K562 (cell line): Measurements from ENCODE around the gene CLSTN2. TPM values are rescaled to one million over a fixed set of nuclear protein-coding genes. Genes with fewer than 3 reads are reported as not detected.

Experiments
- ATAC-seq: fragments of 200-7000 bp; cut with Tn5 transposase; 3 replicates; pipeline ENCODE4 v1.9.1; 2020; ENCODE audit warnings: moderate library complexity
- BruUV-seq: library from RNA; stranded (reverse); fragments of 400-500 nt; replicated peaks from 2 replicates; lab custom pipeline; 2021; lab: Mats Ljungman, UMichigan
- CTCF ChIA-PET: fragments of 300-600 bp; formaldehyde crosslinking; extraction: SDS; loops from one replicate; lab custom pipeline; 2021; ENCODE audit warnings: low intra/inter-chr PET ratio; lab: Yijun Ruan, JAX
- POLR2A ChIA-PET: fragments of 300-600, 350-650 bp; sonication (Branson Sonifier 250); formaldehyde crosslinking; extraction: SDS; loops from one replicate; lab custom pipeline; 2021; ENCODE audit warnings: antibody characterized with exemption, inconsistent platforms; lab: Yijun Ruan, JAX
- DNase-seq, 4 experiments: peaks; one replicate each; pipeline versions ENCODE4 v3.0.0 to v3.0.0-alpha.2; 2011 to 2018; ENCODE audit warnings: low spot score in 3 of 4, mixed read lengths in 3 of 4; ENCODE audit errors: extremely low read depth in 1 of 4
- FAIRE-seq: peaks from 2 replicates; lab custom pipeline; 2011; peaks lifted over from hg19 to GRCh38; lab: Jason Lieb, UNC
- H2AFZ ChIP-seq: 2 replicates; pipeline ENCODE4 v1.6.0; 2011; ENCODE audit warnings: low read depth, low read length, control low read depth, inconsistent platforms
- H3K27ac ChIP-seq: fragments of 200-600 bp; 3 replicates; pipeline ENCODE4 v1.8.0; 2011; ENCODE audit warnings: low read depth, mild to moderate bottlenecking, control low read depth, inconsistent platforms, low read length, moderate library complexity, mixed read lengths; ENCODE audit errors: extremely low read depth
- H3K27me3 ChIP-seq, 2 experiments: fragments of 300-600 bp in 1 of 2; 2 replicates in 1 of 2; 3 replicates in 1 of 2; pipeline versions ENCODE4 v1.6.0 to v1.8.0; 2011; ENCODE audit warnings: inconsistent platforms in 2 of 2, low read length in 2 of 2, mild to moderate bottlenecking in 1 of 2, mixed read lengths in 1 of 2, moderate library complexity in 1 of 2; ENCODE audit not compliant: control insufficient read depth in 2 of 2, insufficient read depth in 2 of 2
- H3K36me3 ChIP-seq: fragments of 300-600 bp; 3 replicates; pipeline ENCODE4 v1.8.0; 2011; ENCODE audit warnings: mild to moderate bottlenecking, low read length, inconsistent platforms; ENCODE audit not compliant: control insufficient read depth, insufficient read depth
- H3K4me1 ChIP-seq, 2 experiments: fragments of 200-600 bp in 1 of 2; replicated peaks in 1 of 2; 2 replicates in 1 of 2; 3 replicates in 1 of 2; pipeline versions ENCODE4 v1.5.1 to v1.8.0; 2011; ENCODE audit warnings: inconsistent platforms in 2 of 2, low read length in 2 of 2, mild to moderate bottlenecking in 1 of 2, mixed read lengths in 1 of 2, moderate library complexity in 1 of 2; ENCODE audit not compliant: control insufficient read depth in 2 of 2, insufficient read depth in 2 of 2
- H3K4me2 ChIP-seq: 2 replicates; pipeline ENCODE4 v1.6.1; 2011; ENCODE audit warnings: low read length, control low read depth, inconsistent platforms, mixed read lengths; ENCODE audit not compliant: insufficient read depth
- H3K4me3 ChIP-seq: fragments of 200-600 bp; sonication (generic), shearing (Covaris generic); 2 replicates; pipeline ENCODE4 v1.5.1; 2016; ENCODE audit warnings: control low read depth, inconsistent platforms
- H3K79me2 ChIP-seq: fragments of 200-600 bp; 3 replicates; pipeline ENCODE4 v1.8.0; 2011; ENCODE audit warnings: low read length, inconsistent platforms; ENCODE audit not compliant: control insufficient read depth, insufficient read depth
- H3K9ac ChIP-seq, 2 experiments: 2 replicates each; pipeline versions ENCODE4 v1.6.0 to v1.6.1; 2011; ENCODE audit warnings: low read depth in 2 of 2, low read length in 2 of 2, control low read depth in 1 of 2, inconsistent platforms in 1 of 2, mild to moderate bottlenecking in 1 of 2, mixed read lengths in 1 of 2; ENCODE audit not compliant: insufficient read depth in 1 of 2
- H3K9me1 ChIP-seq: one replicate; pipeline ENCODE4 v1.6.0; 2011; ENCODE audit warnings: inconsistent platforms, mild to moderate bottlenecking, low read length, moderate library complexity; ENCODE audit not compliant: control insufficient read depth, insufficient read depth
- H3K9me3 ChIP-seq: replicated peaks from 2 replicates; pipeline ENCODE4 v1.5.1; 2011; ENCODE audit warnings: low read depth, low read length, inconsistent platforms; ENCODE audit not compliant: control insufficient read depth, insufficient read depth
- H4K20me1 ChIP-seq: replicated peaks from 2 replicates; pipeline ENCODE4 v1.6.1; 2011; ENCODE audit warnings: low read length, inconsistent platforms, mixed read lengths; ENCODE audit not compliant: control insufficient read depth, insufficient read depth
- BDP1 ChIP-seq: IDR thresholded peaks from 3 replicates; pipeline ENCODE4 v1.6.1; 2011; ENCODE audit not compliant: insufficient read length, insufficient read depth
- CCNT2 ChIP-seq: IDR thresholded peaks from 2 replicates; pipeline ENCODE4 v1.6.1; 2011; ENCODE audit warnings: borderline replicate concordance, low read depth, mild to moderate bottlenecking, moderate library complexity, mixed read lengths, low read length; ENCODE audit not compliant: insufficient read length; ENCODE audit errors: extremely low read depth
- CHD2 ChIP-seq: IDR thresholded peaks from 2 replicates; pipeline ENCODE4 v1.6.1; 2011; ENCODE audit warnings: low read depth, low read length
- EHMT2 ChIP-seq: fragments of 450-650 bp; IDR thresholded peaks from 2 replicates; pipeline ENCODE4 v1.6.1; 2018; ENCODE audit warnings: antibody characterized with exemption
- GTF2F1 ChIP-seq: IDR thresholded peaks from 2 replicates; pipeline ENCODE4 v1.6.1; 2011; ENCODE audit warnings: low read depth, low read length, improper control_type of control experiment
- IFI16 ChIP-seq: fragments of 250-450 bp; sonication (Bioruptor Pico); IDR thresholded peaks from 2 replicates; pipeline ENCODE4 v2.1.2; 2022; ENCODE audit warnings: mild to moderate bottlenecking, inconsistent platforms
- MAZ ChIP-seq, 2 experiments: fragments of 450-650 bp in 1 of 2; sonication (generic) in 1 of 2; formaldehyde crosslinking; IDR thresholded peaks in 1 of 2; conservative IDR thresholded peaks in 1 of 2; 2 replicates each; pipeline versions ENCODE4 v1.4.0 to v1.5.0; 2020; ENCODE audit warnings: mild to moderate bottlenecking in 1 of 2, missing genetic modification reagents in 1 of 2
- MEF2A ChIP-seq: IDR thresholded peaks from 2 replicates; pipeline ENCODE4 v1.6.1; 2011; ENCODE audit warnings: low read depth, mild to moderate bottlenecking, low read length, moderate library complexity; ENCODE audit not compliant: control insufficient read depth
- NR4A1 ChIP-seq, 2 experiments: fragments of 250-450 bp in 1 of 2; fragments of 450-650 bp in 1 of 2; sonication (Bioruptor Pico) in 1 of 2; IDR thresholded peaks; 2 replicates each; pipeline versions ENCODE4 v1.4.0 to v1.6.1; 2016 to 2020; ENCODE audit warnings: mild to moderate bottlenecking in 2 of 2, missing compliant biosample characterization in 1 of 2, missing genetic modification characterization in 1 of 2, moderate library complexity in 1 of 2
- PTRF ChIP-seq: fragments of 450-650 bp; IDR thresholded peaks from 2 replicates; pipeline ENCODE4 v1.6.1; 2016; ENCODE audit warnings: mild to moderate bottlenecking, missing genetic modification characterization, missing compliant biosample characterization
- SMAD4 ChIP-seq: fragments of 250-450 bp; sonication (Bioruptor Pico); conservative IDR thresholded peaks from 2 replicates; pipeline ENCODE4 v1.8.0; 2021; ENCODE audit warnings: inconsistent platforms, mild to moderate bottlenecking, moderate library complexity
- SPI1 ChIP-seq: IDR thresholded peaks from 2 replicates; pipeline ENCODE4 v1.6.1; 2011; ENCODE audit warnings: low read depth, low read length, control low read depth, borderline replicate concordance
- XRCC5 ChIP-seq: fragments of 200-400 bp; formaldehyde crosslinking; IDR thresholded peaks from 2 replicates; pipeline ENCODE4 v1.6.1; 2017; ENCODE audit warnings: low read depth, mild to moderate bottlenecking, low read length
- ZNF175 ChIP-seq: fragments of 200-800 bp; sonication (Bioruptor generic); IDR thresholded peaks from 2 replicates; pipeline ENCODE4 v1.6.1; 2016; ENCODE audit warnings: low read depth, mild to moderate bottlenecking, missing genetic modification characterization, missing compliant biosample characterization
- ZNF184 ChIP-seq: sonication (generic); formaldehyde crosslinking; IDR thresholded peaks from 2 replicates; pipeline ENCODE4 v1.5.0; 2020; ENCODE audit warnings: missing genetic modification reagents
- ZNF384 ChIP-seq: IDR thresholded peaks from 2 replicates; pipeline ENCODE4 v1.6.1; 2012; ENCODE audit warnings: low read depth, low read length, improper control_type of control experiment
- ZNF830 ChIP-seq: fragments of 250-450 bp; sonication (Bioruptor Pico); IDR thresholded peaks from 2 replicates; pipeline ENCODE4 v1.5.0; 2021; ENCODE audit warnings: mild to moderate bottlenecking
- WGBS: fragments of 100-300 bp; shearing (Covaris generic); methylation state at CpG from one replicate; pipeline ENCODE4 v1.1.6; 2016; ENCODE audit warnings: low coverage, mixed read lengths; ENCODE audit not compliant: insufficient coverage; ENCODE audit errors: missing lambda C conversion rate; 5-methylcytosine and 5-hydroxymethylcytosine counted together
- in situ Hi-C: fragments of 300-500 bp; cut with MboI; formaldehyde crosslinking; loops from 4 replicates; pipeline ENCODE4 v1.15.0; 2018; ENCODE audit warnings: inconsistent platforms, mixed read lengths
- intact Hi-C: fragments of 100-400 bp; cut with micrococcal nuclease; formaldehyde crosslinking; loops from 2 replicates; pipeline ENCODE4 v1.14.2; 2022
- polyA plus RNA-seq, 8 experiments: library from polyadenylated mRNA; depleted of rRNA in 4 of 8; stranded (reverse) in 5 of 8; unstranded in 3 of 8; fragments of >200 nt; fragmentation: Nextera tagmentation in 2 of 8; fragmentation: Illumina TruSeq in 1 of 8; extraction: Ambion mirVana in 2 of 8; extraction: Trizol in 1 of 8; gene quantifications; 2 replicates each; pipeline versions ENCODE4 v1.2.1 to v1.2.3, GENCODE V29; 2011 to 2014; ENCODE audit warnings: inconsistent platforms in 1 of 8, missing spikeins in 1 of 8
- total RNA-seq, 7 experiments: library from RNA; depleted of rRNA in 6 of 7; stranded (reverse); fragments of >200 nt in 6 of 7; fragmentation: Illumina TruSeq in 2 of 7; extraction: Trizol in 2 of 7; gene quantifications; 2 replicates each; pipeline versions ENCODE4 v1.2.1 to v1.2.3, GENCODE V29; 2011 to 2021; ENCODE audit warnings: low replicate concordance in 1 of 7
- TF ChIP-seq, protein P1 (sequence below): fragments of 200-800 bp; sonication (Bioruptor generic); IDR thresholded peaks from 2 replicates; pipeline ENCODE4 v1.6.1; 2017; ENCODE audit warnings: missing genetic modification characterization, missing compliant biosample characterization
- TF ChIP-seq, protein P2 (sequence below): sonication (generic); IDR thresholded peaks from 2 replicates; pipeline ENCODE4 v1.6.1; 2016
- TF ChIP-seq, protein P3 (sequence below): fragments of 250-450 bp; sonication (Bioruptor Pico); IDR thresholded peaks from 2 replicates; pipeline ENCODE4 v1.5.1; 2021; ENCODE audit warnings: mild to moderate bottlenecking

Gene CLSTN2
- total and polyA plus RNA-seq, 9 of the 15 experiments (the other 6 are each of a cell fraction or from before 2014, with no cell fraction given), result 0.02 to 0.04 (median 0.04) TPM; not detected in 6

DNA sequence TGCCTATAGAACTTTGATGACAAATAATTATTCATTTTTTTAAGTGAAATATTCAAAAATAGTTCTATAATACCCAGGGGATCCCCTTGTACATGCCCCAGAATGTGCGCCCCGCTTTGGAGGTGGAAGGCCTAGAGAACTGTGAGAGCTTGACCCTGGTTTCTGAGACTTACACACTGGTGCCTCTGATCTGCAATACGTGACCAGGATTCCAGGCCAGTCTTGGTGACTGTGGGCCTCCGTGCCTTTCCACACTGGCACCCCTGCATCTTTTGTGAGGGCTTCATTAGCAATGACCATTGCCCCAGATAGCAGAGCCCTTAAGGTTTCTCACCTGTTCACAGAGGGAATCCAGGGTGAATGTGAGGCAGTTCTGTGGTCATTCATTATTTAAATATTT is 44.0 kb downstream of the CLSTN2 start:
- ChIA-PET CTCF (no interaction called here), POLR2A (no interaction called here)
- Histone ChIP-seq H3K4me2 (no peak overlapping the region), H3K4me1 (no peaks in the 10 kb centered on the region), H3K36me3 (no peaks in the 10 kb centered on the region), H4K20me1 (no peaks in the 10 kb centered on the region), H3K27me3 (no peaks in the 10 kb centered on the region), H2AFZ (no peak overlapping the region), H3K9me1 (no peaks in the 10 kb centered on the region), H3K4me3 (no peak overlapping the region), H3K27ac (no peak overlapping the region), H3K9ac (no peak overlapping the region), H3K79me2 (no peaks in the 10 kb centered on the region), H3K9me3 (no peaks in the 10 kb centered on the region)
- no peak for TF ChIP-seq MAZ (CRISPR knock-in tag; conservative IDR thresholded peaks at IDR 0.05 in 1 of 2, IDR thresholded peaks at IDR 0.05 in 1 of 2)
- no peak for TF ChIP-seq ZNF175 (CRISPR knock-in tag)
- no peak for TF ChIP-seq SPI1
- no peak for TF ChIP-seq EHMT2
- no peak for TF ChIP-seq ZNF830 (CRISPR knock-in tag)
- no peak for TF ChIP-seq BDP1
- TF ChIP-seq, protein P1, sequence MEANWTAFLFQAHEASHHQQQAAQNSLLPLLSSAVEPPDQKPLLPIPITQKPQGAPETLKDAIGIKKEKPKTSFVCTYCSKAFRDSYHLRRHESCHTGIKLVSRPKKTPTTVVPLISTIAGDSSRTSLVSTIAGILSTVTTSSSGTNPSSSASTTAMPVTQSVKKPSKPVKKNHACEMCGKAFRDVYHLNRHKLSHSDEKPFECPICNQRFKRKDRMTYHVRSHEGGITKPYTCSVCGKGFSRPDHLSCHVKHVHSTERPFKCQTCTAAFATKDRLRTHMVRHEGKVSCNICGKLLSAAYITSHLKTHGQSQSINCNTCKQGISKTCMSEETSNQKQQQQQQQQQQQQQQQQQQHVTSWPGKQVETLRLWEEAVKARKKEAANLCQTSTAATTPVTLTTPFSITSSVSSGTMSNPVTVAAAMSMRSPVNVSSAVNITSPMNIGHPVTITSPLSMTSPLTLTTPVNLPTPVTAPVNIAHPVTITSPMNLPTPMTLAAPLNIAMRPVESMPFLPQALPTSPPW (CRISPR knock-in tag), result no peak
- TF ChIP-seq XRCC5, result no peak
- TF ChIP-seq ZNF384, result no peak
- no peak for TF ChIP-seq SMAD4 (CRISPR knock-in tag)
- TF ChIP-seq CCNT2, result no peak
- TF ChIP-seq GTF2F1, result no peak
- TF ChIP-seq PTRF (tag), result no peak
- no peak for TF ChIP-seq IFI16 (CRISPR knock-in tag)
- TF ChIP-seq, protein P2, sequence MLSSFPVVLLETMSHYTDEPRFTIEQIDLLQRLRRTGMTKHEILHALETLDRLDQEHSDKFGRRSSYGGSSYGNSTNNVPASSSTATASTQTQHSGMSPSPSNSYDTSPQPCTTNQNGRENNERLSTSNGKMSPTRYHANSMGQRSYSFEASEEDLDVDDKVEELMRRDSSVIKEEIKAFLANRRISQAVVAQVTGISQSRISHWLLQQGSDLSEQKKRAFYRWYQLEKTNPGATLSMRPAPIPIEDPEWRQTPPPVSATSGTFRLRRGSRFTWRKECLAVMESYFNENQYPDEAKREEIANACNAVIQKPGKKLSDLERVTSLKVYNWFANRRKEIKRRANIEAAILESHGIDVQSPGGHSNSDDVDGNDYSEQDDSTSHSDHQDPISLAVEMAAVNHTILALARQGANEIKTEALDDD, result no peak
- TF ChIP-seq CHD2, result no peak
- TF ChIP-seq, protein P3, sequence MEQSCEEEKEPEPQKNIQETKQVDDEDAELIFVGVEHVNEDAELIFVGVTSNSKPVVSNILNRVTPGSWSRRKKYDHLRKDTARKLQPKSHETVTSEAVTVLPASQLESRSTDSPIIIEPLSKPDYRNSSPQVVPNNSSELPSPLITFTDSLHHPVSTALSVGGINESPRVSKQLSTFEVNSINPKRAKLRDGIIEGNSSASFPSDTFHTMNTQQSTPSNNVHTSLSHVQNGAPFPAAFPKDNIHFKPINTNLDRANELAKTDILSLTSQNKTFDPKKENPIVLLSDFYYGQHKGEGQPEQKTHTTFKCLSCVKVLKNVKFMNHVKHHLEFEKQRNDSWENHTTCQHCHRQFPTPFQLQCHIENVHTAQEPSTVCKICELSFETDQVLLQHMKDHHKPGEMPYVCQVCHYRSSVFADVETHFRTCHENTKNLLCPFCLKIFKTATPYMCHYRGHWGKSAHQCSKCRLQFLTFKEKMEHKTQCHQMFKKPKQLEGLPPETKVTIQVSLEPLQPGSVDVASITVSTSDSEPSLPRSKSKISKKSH (CRISPR knock-in tag), result no peak
- no peak for TF ChIP-seq ZNF184
- no peak for TF ChIP-seq NR4A1 (CRISPR knock-in tag; IDR thresholded peaks at IDR 0.05)
- no peak for TF ChIP-seq NR4A1 (tag; IDR thresholded peaks at IDR 0.05)
- no peak for TF ChIP-seq MEF2A
- in situ Hi-C loops, result no loop called here
- ATAC-seq, result no peak
- no peak for FAIRE-seq
- DNase-seq, result no peak
- intact Hi-C loops, result no loop called here
- BruUV-seq, result no TSS peak
- WGBS, result 0% methylated on average over 4 of the region's 4 CpGs
